ENCODE measurements around the gene OR52J3. TPM values are rescaled to one million over a fixed set of nuclear protein-coding genes. Genes with fewer than 3 reads are reported as not detected.
"Not testable (repeated sequence)": the region's sequence is repeated elsewhere in the genome, so short reads cannot be mapped to it uniquely, and the experiment has no call there.

OR52J3 gene
- total and polyA plus RNA-seq, 8 donors, result not detected

DNA sequence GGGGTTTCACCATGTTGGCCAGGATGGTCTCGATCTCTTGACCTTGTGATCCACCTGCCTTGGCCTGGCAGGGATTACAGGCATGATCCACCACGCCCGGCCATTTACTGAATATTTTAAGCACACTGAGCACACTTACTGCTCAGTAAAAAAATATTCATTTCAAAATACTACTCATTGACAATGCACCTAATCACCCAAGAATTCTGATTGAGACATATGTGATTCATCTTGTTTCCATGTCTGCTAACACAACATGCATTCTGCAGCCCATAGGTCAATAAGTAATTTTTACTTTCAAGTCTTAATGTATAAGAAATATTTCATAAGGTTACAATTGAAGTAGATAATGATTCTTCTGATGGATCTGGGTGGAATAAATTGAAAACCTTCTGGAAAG is 4.2 kb upstream of the OR52J3 start:
- intact Hi-C loops (cut with DNase I), result no loop called here
- DNase-seq, result no peak
- Histone ChIP-seq H3K27me3 (no peaks in the 10 kb centered on the region), H3K27ac (no peak overlapping the region), H3K36me3 (no peaks in the 10 kb centered on the region), H3K4me3 (no peak overlapping the region), H3K9me3 (no peaks in the 10 kb centered on the region), H3K4me1 (no peaks in the 10 kb centered on the region)
- ATAC-seq, result no peak
- TF ChIP-seq, protein P1, sequence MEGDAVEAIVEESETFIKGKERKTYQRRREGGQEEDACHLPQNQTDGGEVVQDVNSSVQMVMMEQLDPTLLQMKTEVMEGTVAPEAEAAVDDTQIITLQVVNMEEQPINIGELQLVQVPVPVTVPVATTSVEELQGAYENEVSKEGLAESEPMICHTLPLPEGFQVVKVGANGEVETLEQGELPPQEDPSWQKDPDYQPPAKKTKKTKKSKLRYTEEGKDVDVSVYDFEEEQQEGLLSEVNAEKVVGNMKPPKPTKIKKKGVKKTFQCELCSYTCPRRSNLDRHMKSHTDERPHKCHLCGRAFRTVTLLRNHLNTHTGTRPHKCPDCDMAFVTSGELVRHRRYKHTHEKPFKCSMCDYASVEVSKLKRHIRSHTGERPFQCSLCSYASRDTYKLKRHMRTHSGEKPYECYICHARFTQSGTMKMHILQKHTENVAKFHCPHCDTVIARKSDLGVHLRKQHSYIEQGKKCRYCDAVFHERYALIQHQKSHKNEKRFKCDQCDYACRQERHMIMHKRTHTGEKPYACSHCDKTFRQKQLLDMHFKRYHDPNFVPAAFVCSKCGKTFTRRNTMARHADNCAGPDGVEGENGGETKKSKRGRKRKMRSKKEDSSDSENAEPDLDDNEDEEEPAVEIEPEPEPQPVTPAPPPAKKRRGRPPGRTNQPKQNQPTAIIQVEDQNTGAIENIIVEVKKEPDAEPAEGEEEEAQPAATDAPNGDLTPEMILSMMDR (IDR thresholded peaks at IDR 0.05), result no peak

DNA sequence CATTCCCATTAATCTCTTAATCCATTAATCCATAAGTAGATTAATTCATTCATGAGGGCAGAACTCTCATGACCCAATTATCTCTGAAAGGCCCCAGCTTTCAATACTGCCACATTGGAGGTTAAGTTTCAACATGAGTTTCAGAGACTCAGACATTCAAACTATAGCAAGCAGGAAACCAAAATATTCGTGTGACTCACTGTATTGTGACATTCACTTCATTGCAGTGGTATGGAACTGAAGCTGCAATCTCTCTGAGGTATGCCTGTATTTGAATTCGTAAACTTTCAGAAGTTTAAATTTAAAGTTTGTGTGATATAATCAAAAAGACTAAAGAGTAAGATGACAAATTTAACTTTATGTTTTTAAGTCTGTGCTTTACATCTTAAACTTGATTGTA is 2.9 kb upstream of the OR52J3 start:
- ATAC-seq, result no peak
- Histone ChIP-seq H3K36me3 (no peaks in the 10 kb centered on the region), H3K9me3 (no peaks in the 10 kb centered on the region), H3K4me1 (no peaks in the 10 kb centered on the region), H3K4me3 (no peak overlapping the region), H3K27ac (no peak overlapping the region), H3K27me3 (no peaks in the 10 kb centered on the region)
- DNase-seq, result no peak
- TF ChIP-seq, protein P1 (IDR thresholded peaks at IDR 0.05), result no peak
- intact Hi-C loops (cut with DNase I), result no loop called here

DNA sequence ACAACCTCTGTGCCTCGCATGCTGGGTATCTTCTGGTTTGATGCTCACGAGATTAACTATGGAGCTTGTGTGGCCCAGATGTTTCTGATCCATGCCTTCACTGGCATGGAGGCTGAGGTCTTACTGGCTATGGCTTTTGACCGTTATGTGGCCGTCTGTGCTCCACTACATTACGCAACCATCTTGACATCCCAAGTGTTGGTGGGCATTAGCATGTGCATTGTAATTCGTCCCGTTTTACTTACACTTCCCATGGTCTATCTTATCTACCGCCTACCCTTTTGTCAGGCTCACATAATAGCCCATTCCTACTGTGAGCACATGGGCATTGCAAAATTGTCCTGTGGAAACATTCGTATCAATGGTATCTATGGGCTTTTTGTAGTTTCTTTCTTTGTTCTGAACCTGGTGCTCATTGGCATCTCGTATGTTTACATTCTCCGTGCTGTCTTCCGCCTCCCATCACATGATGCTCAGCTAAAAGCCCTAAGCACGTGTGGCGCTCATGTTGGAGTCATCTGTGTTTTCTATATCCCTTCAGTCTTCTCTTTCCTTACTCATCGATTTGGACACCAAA is 516 bp downstream of the OR52J3 start:
- no peaks in the 10 kb centered on the region for H3K9me3 ChIP-seq
- intact Hi-C loops (cut with DNase I), result no loop called here
- no peaks in the 10 kb centered on the region for H3K4me1 ChIP-seq
- H3K27me3 ChIP-seq, result no peaks in the 10 kb centered on the region
- ATAC-seq (no peak), DNase-seq (no peak)
- no peaks in the 10 kb centered on the region for H3K36me3 ChIP-seq
- H3K27ac ChIP-seq, result no peak overlapping the region
- no peak overlapping the region for H3K4me3 ChIP-seq
- TF ChIP-seq, protein P1 (IDR thresholded peaks at IDR 0.05), result no peak

DNA sequence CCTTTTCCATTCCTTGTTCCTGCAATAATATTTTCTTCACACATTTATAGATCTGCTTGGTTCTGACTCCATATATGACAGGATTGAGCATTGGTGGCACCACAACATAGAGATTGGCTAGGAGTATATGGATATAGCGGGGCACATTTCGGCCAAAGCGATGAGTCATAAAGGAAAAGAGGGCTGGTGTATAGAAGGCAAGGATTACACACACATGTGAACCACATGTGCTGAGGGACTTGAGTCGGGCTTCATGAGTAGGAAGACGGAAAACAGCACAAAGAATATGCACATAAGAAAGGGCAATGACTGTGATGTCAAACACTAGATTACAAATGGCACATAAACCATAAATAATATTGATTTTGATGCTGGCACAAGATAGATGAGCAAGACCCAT is 12.4 kb downstream of the OR52J3 start:
- H3K9me3 ChIP-seq; intact Hi-C loops (cut with DNase I); H3K4me1 ChIP-seq; H3K4me3 ChIP-seq; H3K27me3 ChIP-seq; ATAC-seq; DNase-seq; H3K36me3 ChIP-seq; H3K27ac ChIP-seq: not testable (repeated sequence)

DNA sequence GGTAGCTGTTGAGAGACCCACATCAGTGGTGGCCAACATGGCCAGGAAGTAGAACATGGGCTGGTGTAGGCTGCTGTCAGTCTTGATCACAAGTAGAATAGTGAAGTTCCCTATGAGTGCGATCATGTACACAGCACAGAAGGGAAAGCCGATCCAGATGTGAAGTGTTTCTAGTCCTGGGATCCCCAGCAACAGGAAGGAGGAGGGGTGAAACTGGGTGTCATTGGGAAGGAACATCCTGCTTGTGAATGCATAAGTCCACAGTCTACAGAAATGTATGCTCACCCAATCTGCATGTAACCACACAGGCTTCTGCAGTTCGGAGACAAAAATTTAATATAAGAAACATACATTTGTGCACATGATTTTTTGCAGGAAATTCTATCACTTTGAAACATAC is 13.1 kb downstream of the OR52J3 start, which contains the start of gene OR52E2:
Gene OR52E2, minus strand, starts transcription at position 237 of the 400 bp plus-strand sequence. Its CDS starts 0 bp downstream, at position 237.
- H3K4me3 ChIP-seq, result no peak within 1 kb of the TSS
- intact Hi-C loops (cut with DNase I), result no loop called here
- H3K27me3 ChIP-seq, result no peaks in the 10 kb centered on the region
- no peak for ATAC-seq
- H3K36me3 ChIP-seq, result no peaks in the 10 kb centered on the region
- DNase-seq, result no peak
- H3K4me1 ChIP-seq, result no peaks in the 10 kb centered on the region
- no peaks in the 10 kb centered on the region for H3K9me3 ChIP-seq
- H3K27ac ChIP-seq, result no peak within 1 kb of the TSS
- TF ChIP-seq, protein P1 (IDR thresholded peaks at IDR 0.05), result no peak

DNA sequence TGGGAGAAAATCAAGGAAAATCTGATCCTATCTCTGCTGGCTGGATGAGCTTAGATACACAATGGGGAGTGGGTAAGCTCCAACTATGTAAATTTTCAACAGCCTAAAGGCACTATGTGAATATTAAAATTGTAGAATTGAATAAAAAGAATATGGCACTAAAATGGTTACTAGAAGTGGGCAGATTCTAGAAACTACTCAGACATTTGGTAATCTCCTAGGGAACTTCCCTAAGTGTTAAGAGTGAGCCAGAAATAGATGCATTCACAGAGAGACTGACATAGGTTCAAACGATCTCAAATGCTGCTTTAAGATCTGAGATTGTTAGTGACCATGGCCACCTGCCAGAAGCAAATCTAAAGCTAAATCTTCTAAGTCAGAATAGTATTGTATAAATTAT is 18.7 kb downstream of the OR52J3 start:
- H3K36me3 ChIP-seq, result no peaks in the 10 kb centered on the region
- intact Hi-C loops (cut with DNase I), result no loop called here
- no peak overlapping the region for H3K4me3 ChIP-seq
- H3K4me1 ChIP-seq, result no peaks in the 10 kb centered on the region
- no peak overlapping the region for H3K27ac ChIP-seq
- ATAC-seq (no peak), DNase-seq (no peak)
- no peaks in the 10 kb centered on the region for H3K27me3 ChIP-seq
- TF ChIP-seq, protein P1 (IDR thresholded peaks at IDR 0.05), result no peak
- no peaks in the 10 kb centered on the region for H3K9me3 ChIP-seq
